Naive thymus-derived CD8-positive, alpha-beta T cell (primary cell): ENCODE data around the gene DPPA4. TPM values are rescaled to one million over a fixed set of nuclear protein-coding genes. Genes with fewer than 3 reads are reported as not detected.
A peak's percentile ranks its signal among the peaks of the same experiment; 100 is the strongest.
"Not testable (repeated sequence)": the region's sequence is repeated elsewhere in the genome, so short reads cannot be mapped to it uniquely, and the experiment has no call there.

Experiments used
- ATAC-seq, 2 donors: fragments of 150-1000 bp; cut with Tn5 transposase in 1 of 2; sonication (Bioruptor Pico), chemical (Tn5 transposase) in 1 of 2; 1 replicate in 1 of 2; 2 replicates in 1 of 2; pipeline ENCODE4 v1.10.0; 2021; ENCODE audit warnings: mild to moderate bottlenecking in 2 of 2, moderate library complexity in 2 of 2
- POLR2A ChIA-PET: fragments of 350-600 bp; sonication (Branson Sonifier 250); formaldehyde crosslinking; loops from one replicate; lab custom pipeline; 2021; ENCODE audit warnings: antibody characterized with exemption; lab: Charles Lee
- DNase-seq, 10 donors: peaks; one replicate each; pipeline versions ENCODE4 v3.0.0 to v3.0.0-alpha.2; 2020 to 2022
- H3K27ac Mint-ChIP-seq, 10 donors: one replicate each; pipeline ENCODE4 v1.8.0; 2020 to 2022; ENCODE audit warnings: mild to moderate bottlenecking in 10 of 10, mixed read lengths in 10 of 10, moderate library complexity in 4 of 10, inconsistent platforms in 1 of 10
- H3K27me3 Mint-ChIP-seq, 5 donors: one replicate each; pipeline ENCODE4 v1.8.0; 2021 to 2022; ENCODE audit warnings: mixed read lengths in 5 of 5
- H3K36me3 Mint-ChIP-seq, 3 donors: one replicate each; pipeline ENCODE4 v1.8.0; 2020 to 2022; ENCODE audit warnings: mixed read lengths in 3 of 3, mild to moderate bottlenecking in 2 of 3, inconsistent platforms in 1 of 3
- H3K4me1 Mint-ChIP-seq, 4 donors: one replicate each; pipeline ENCODE4 v1.8.0; 2021 to 2022; ENCODE audit warnings: mixed read lengths in 4 of 4
- H3K4me3 Mint-ChIP-seq, 10 donors: one replicate each; pipeline ENCODE4 v1.8.0; 2020 to 2022; ENCODE audit warnings: mild to moderate bottlenecking in 10 of 10, mixed read lengths in 10 of 10, moderate library complexity in 6 of 10, inconsistent platforms in 1 of 10
- H3K9me3 Mint-ChIP-seq, 9 donors: one replicate each; pipeline ENCODE4 v1.8.0; 2020 to 2022; ENCODE audit warnings: mixed read lengths in 9 of 9, mild to moderate bottlenecking in 3 of 9, inconsistent platforms in 1 of 9, moderate library complexity in 1 of 9
- polyA plus RNA-seq, 3 donors: library from polyadenylated mRNA; unstranded; fragments of 300-500 nt; fragmentation: Illumina TruSeq; gene quantifications; one replicate each; pipeline ENCODE4 v1.2.3, GENCODE V29; 2021
- total RNA-seq, 8 experiments: library from RNA in 2 of 8; stranded (reverse) in 2 of 8; gene quantifications; one replicate each; pipeline ENCODE4 v1.2.3 and lab custom pipeline; 2021 to 2026

Gene DPPA4, protein sequence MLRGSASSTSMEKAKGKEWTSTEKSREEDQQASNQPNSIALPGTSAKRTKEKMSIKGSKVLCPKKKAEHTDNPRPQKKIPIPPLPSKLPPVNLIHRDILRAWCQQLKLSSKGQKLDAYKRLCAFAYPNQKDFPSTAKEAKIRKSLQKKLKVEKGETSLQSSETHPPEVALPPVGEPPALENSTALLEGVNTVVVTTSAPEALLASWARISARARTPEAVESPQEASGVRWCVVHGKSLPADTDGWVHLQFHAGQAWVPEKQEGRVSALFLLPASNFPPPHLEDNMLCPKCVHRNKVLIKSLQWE
- total RNA-seq (1 to 10 TPM; 2.2 to 6.2 TPM), polyA plus RNA-seq (1 to 10 TPM in 1 of 3 donors, under 1 TPM in 2; 0.52 to 2.8 (median 0.97) TPM), total RNA-seq (lab: John Stamatoyannopoulos, UW) (0.78 to 2.9 (median 1.4) reads per million in 6 experiments)

DNA sequence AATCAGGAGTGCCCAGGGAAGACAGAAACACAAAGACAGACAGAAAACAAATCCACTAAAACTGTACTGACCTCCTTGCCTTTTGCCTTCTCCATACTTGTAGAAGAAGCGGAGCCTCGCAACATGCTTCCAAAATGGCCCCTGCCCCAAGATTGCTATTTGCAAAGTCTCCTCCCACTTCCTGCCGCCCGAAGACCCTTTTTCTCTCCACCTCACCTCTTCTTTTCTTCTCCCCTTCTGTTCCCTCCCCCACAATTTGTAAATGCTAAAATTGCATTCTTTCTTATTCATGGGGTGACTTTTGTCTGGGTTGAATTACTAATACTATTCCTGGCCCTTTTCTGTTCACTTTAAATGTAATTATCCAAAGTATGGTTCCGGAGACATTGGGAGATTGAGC is at the start of gene DPPA4:
DPPA4 (minus strand) TSS at position 154 of the 400 bp plus-strand sequence; CDS start at position 125, 29 bp downstream.
- DNase-seq (peak in 1 of 10 donors; percentile 1), ATAC-seq (no peak)
- Mint-ChIP-seq H3K9me3 (no peaks in the 10 kb centered on the region), H3K4me1 (peaks cover 5 to 18% (median 12%) of the 10 kb centered on the region in 4 donors), H3K27me3 (peaks cover 14 to 30% (median 19%) of the 10 kb centered on the region in 5 donors), H3K27ac (peak within 1 kb of the TSS in 6 of 10 donors; percentile 1 to 79 (median 41)), H3K36me3 (peaks cover 0 to 4% (median 0%) of the 10 kb centered on the region in 3 donors), H3K4me3 (peak within 1 kb of the TSS; percentile 67 to 91 (median 79))
- POLR2A ChIA-PET: no interaction called here

- peaks cover 0 to 1% (median 0%) of the 10 kb centered on the region in 9 donors for H3K9me3 Mint-ChIP-seq
Measured at GRCh38 chr3:109385442-109386318, 48.3 kb upstream of the DPPA4 start.

GRCh38 chr3:109384164-109384563 is 46.8 kb upstream of the DPPA4 start:
- Mint-ChIP-seq H3K27ac (no peak overlapping the region), H3K4me3 (no peak overlapping the region), H3K36me3 (no peaks in the 10 kb centered on the region), H3K9me3 (peaks cover 0 to 1% (median 0%) of the 10 kb centered on the region in 9 donors), H3K27me3 (peaks cover 0 to 6% (median 3%) of the 10 kb centered on the region in 5 donors), H3K4me1 (no peaks in the 10 kb centered on the region)
- ATAC-seq (no peak), DNase-seq (no peak)
- POLR2A ChIA-PET: no interaction called here

More at GRCh38 chr3:109385442-109386318, 48.3 kb upstream of the DPPA4 start:
- POLR2A ChIA-PET: no interaction called here
- H3K36me3 Mint-ChIP-seq: no peaks in the 10 kb centered on the region
- no peak for DNase-seq
- no peak overlapping the region for H3K4me3 Mint-ChIP-seq
- no peak overlapping the region for H3K27ac Mint-ChIP-seq
- H3K27me3 Mint-ChIP-seq: peaks cover 1 to 12% (median 7%) of the 10 kb centered on the region in 5 donors
- H3K4me1 Mint-ChIP-seq: peaks cover 0 to 1% (median 0%) of the 10 kb centered on the region in 4 donors
- ATAC-seq: no peak

GRCh38 chr3:109382588-109382987 is 45.2 kb upstream of the DPPA4 start:
- ATAC-seq: no peak
- POLR2A ChIA-PET: no interaction called here
- Mint-ChIP-seq H3K27me3 (peaks cover 0 to 6% (median 3%) of the 10 kb centered on the region in 5 donors), H3K36me3 (no peaks in the 10 kb centered on the region), H3K9me3 (peaks cover 0 to 1% (median 0%) of the 10 kb centered on the region in 9 donors), H3K4me3 (no peak overlapping the region), H3K4me1 (no peaks in the 10 kb centered on the region), H3K27ac (no peak overlapping the region)
- DNase-seq: no peak

- no peaks in the 10 kb centered on the region for H3K27me3 Mint-ChIP-seq
- no peak for ATAC-seq
- no peaks in the 10 kb centered on the region for H3K36me3 Mint-ChIP-seq
- H3K4me3 Mint-ChIP-seq: no peak overlapping the region
- POLR2A ChIA-PET: no interaction called here
- no peaks in the 10 kb centered on the region for H3K9me3 Mint-ChIP-seq
- H3K4me1 Mint-ChIP-seq: no peaks in the 10 kb centered on the region
- H3K27ac Mint-ChIP-seq: no peak overlapping the region
- DNase-seq: no peak
Measured at GRCh38 chr3:109375975-109376374, 38.6 kb upstream of the DPPA4 start.

- H3K9me3 Mint-ChIP-seq, ATAC-seq, H3K36me3 Mint-ChIP-seq, H3K4me1 Mint-ChIP-seq, H3K4me3 Mint-ChIP-seq, H3K27me3 Mint-ChIP-seq, DNase-seq, POLR2A ChIA-PET: not testable (repeated sequence)
- peak overlapping the region in 1 of 10 donors; percentile 24 for H3K27ac Mint-ChIP-seq
Measured at GRCh38 chr3:109374434-109374833, 37.1 kb upstream of the DPPA4 start.

DNA sequence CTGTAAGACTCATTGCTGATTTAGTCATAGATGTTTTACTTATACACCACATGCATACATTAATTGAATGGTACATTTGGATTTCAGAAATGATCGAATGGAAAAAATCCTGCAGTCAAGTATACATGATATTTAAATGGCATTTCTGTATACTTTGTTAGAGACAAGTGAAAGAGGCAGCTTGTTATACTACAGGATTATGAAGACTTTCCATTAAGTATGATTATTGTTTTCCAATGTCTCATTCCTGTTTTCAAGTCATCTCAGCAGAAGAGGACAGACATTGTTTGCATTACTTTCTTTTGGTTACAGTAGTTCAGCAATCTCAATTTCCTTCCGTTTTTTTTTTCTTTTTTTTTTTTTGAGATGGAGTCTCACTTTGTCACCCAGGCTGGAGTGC is 36.6 kb upstream of the DPPA4 start:
- H3K9me3 Mint-ChIP-seq: no peaks in the 10 kb centered on the region
- POLR2A ChIA-PET: no interaction called here

DNA sequence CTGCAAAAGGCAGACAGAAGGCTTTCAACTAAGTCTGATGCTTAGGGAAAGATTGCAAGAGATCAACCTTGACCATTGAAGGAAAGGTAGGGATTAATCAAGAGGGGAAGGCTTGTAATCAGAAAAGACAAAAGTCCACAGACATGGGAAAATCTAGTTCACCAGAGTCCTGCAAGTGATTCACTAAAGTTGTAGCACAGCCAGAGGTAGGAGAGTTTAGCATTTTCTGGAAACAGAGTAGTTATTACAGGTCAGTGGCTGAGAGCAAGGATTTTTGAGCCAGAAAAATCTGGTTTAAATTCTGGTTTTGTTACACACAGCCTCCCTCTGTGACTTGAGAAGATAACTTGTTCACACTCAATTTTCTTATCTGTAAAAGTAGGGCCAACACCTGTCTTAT is 35.3 kb upstream of the DPPA4 start:
- Mint-ChIP-seq H3K36me3 (no peaks in the 10 kb centered on the region), H3K4me1 (no peaks in the 10 kb centered on the region), H3K27ac (no peak overlapping the region), H3K4me3 (no peak overlapping the region), H3K9me3 (no peaks in the 10 kb centered on the region), H3K27me3 (no peaks in the 10 kb centered on the region)
- POLR2A ChIA-PET: no interaction called here
- DNase-seq (no peak), ATAC-seq (no peak)

More for the DNA sequence above, 36.6 kb upstream of the DPPA4 start:
- DNase-seq (no peak), ATAC-seq (no peak)
- Mint-ChIP-seq H3K4me3 (no peak overlapping the region), H3K27ac (no peak overlapping the region), H3K36me3 (no peaks in the 10 kb centered on the region), H3K4me1 (no peaks in the 10 kb centered on the region), H3K27me3 (no peaks in the 10 kb centered on the region)

DNA sequence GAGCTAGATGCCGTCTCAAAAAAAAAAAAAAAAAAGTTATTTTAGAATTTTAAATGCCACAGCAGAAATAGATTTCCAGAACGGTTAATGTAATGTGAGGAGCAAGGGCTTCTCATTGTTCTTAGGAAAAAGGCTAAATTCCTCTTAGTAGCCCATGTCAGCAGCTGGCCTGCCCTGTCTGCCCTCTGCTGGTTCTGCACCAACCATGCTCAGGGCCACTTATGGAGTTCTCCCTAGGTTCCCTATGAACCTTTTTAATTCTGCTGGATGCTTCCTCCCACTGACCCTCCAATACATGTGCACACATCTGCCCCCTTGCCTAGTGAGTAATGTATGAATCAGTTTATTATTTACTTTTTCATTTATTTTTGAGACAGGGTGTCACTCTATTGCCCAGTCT is 32.2 kb upstream of the DPPA4 start:
- Mint-ChIP-seq H3K36me3 (no peaks in the 10 kb centered on the region), H3K27me3 (no peaks in the 10 kb centered on the region), H3K9me3 (no peaks in the 10 kb centered on the region), H3K27ac (no peak overlapping the region), H3K4me1 (no peaks in the 10 kb centered on the region), H3K4me3 (no peak overlapping the region)
- ATAC-seq (no peak), DNase-seq (no peak)
- POLR2A ChIA-PET: no interaction called here

DNA sequence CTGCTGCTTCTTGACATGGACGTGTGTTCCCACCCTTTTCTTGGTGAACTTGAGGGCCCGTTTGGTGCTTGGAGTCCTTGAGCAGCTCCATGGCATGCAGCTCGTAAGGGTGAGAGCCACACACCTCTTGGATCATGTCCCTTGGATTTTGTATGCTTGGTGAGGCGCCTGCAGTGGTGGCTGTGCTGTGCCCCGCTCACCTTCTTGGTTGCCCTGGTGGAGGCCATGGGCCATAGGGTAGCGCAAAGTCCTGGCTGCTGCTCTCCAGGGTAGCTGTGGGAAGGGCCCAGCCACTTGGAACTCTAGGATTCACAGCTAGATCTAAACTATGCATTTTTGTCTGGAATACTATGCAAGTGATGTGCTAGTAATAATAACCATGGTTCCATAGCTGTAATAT is 26.7 kb upstream of the DPPA4 start:
- Mint-ChIP-seq H3K27ac (no peak overlapping the region), H3K4me1 (no peaks in the 10 kb centered on the region), H3K9me3 (no peaks in the 10 kb centered on the region), H3K36me3 (no peaks in the 10 kb centered on the region), H3K4me3 (no peak overlapping the region), H3K27me3 (peaks cover 0 to 1% (median 0%) of the 10 kb centered on the region in 5 donors)
- DNase-seq: no peak
- POLR2A ChIA-PET: no interaction called here
- ATAC-seq: no peak

GRCh38 chr3:109363634-109364033 is 26.3 kb upstream of the DPPA4 start:
- no peak for DNase-seq
- no peak for ATAC-seq
- no peaks in the 10 kb centered on the region for H3K4me1 Mint-ChIP-seq
- H3K27me3 Mint-ChIP-seq: peaks cover 0 to 1% (median 0%) of the 10 kb centered on the region in 5 donors
- H3K9me3 Mint-ChIP-seq: no peaks in the 10 kb centered on the region
- POLR2A ChIA-PET: no interaction called here
- no peak overlapping the region for H3K4me3 Mint-ChIP-seq
- no peak overlapping the region for H3K27ac Mint-ChIP-seq
- no peaks in the 10 kb centered on the region for H3K36me3 Mint-ChIP-seq

- POLR2A ChIA-PET: no interaction called here
- peaks cover 0 to 1% (median 0%) of the 10 kb centered on the region in 5 donors for H3K27me3 Mint-ChIP-seq
- ATAC-seq: no peak
- H3K9me3 Mint-ChIP-seq: no peaks in the 10 kb centered on the region
- no peaks in the 10 kb centered on the region for H3K36me3 Mint-ChIP-seq
- H3K4me1 Mint-ChIP-seq: no peaks in the 10 kb centered on the region
- no peak overlapping the region for H3K27ac Mint-ChIP-seq
- H3K4me3 Mint-ChIP-seq: no peak overlapping the region
- DNase-seq: no peak
Measured at GRCh38 chr3:109362823-109363222, 25.5 kb upstream of the DPPA4 start.

GRCh38 chr3:109358809-109359208 is 21.5 kb upstream of the DPPA4 start:
- H3K4me3 Mint-ChIP-seq, H3K27ac Mint-ChIP-seq, H3K27me3 Mint-ChIP-seq, POLR2A ChIA-PET, H3K36me3 Mint-ChIP-seq, H3K4me1 Mint-ChIP-seq, H3K9me3 Mint-ChIP-seq, DNase-seq, ATAC-seq: not testable (repeated sequence)
